GM23248 (cell line): Measurements from ENCODE around the gene WNK2. TPM values are rescaled to one million over a fixed set of nuclear protein-coding genes. Genes with fewer than 3 reads are reported as not detected.
"Not testable (repeated sequence)": the region's sequence is repeated elsewhere in the genome, so short reads cannot be mapped to it uniquely, and the experiment has no call there.

Source experiments
- DNase-seq: peaks from one replicate; pipeline ENCODE4 v3.0.0-alpha.2; 2015
- H2AFZ ChIP-seq: fragments of 200-600 bp; sonication (generic); 2 replicates; pipeline ENCODE4 v1.6.1; 2016; ENCODE audit warnings: antibody characterized with exemption
- H3F3A ChIP-seq: fragments of 200-600 bp; sonication (generic); 2 replicates; pipeline ENCODE4 v1.6.1; 2016; ENCODE audit warnings: mild to moderate bottlenecking, antibody characterized with exemption, mixed run types; ENCODE audit not compliant: insufficient read depth
- H3K27ac ChIP-seq: fragments of 200-600 bp; sonication (generic); 2 replicates; pipeline ENCODE4 v1.5.1; 2016; ENCODE audit warnings: mild to moderate bottlenecking
- H3K27me3 ChIP-seq: fragments of 200-600 bp; sonication (generic); replicated peaks from 2 replicates; pipeline ENCODE4 v1.6.1; 2016; ENCODE audit warnings: mild to moderate bottlenecking; ENCODE audit not compliant: insufficient read depth
- H3K36me3 ChIP-seq: fragments of 200-600 bp; sonication (generic); 2 replicates; pipeline ENCODE4 v1.6.1; 2016; ENCODE audit warnings: low read depth, mild to moderate bottlenecking
- H3K4me1 ChIP-seq: fragments of 200-600 bp; sonication (generic); 2 replicates; pipeline ENCODE4 v1.6.1; 2016; ENCODE audit warnings: mild to moderate bottlenecking; ENCODE audit not compliant: insufficient read depth
- H3K4me2 ChIP-seq: fragments of 200-600 bp; sonication (generic); one replicate; pipeline ENCODE4 v1.6.1; 2016; ENCODE audit warnings: mild to moderate bottlenecking; ENCODE audit not compliant: unreplicated experiment
- H3K4me3 ChIP-seq: fragments of 200-600 bp; sonication (generic); 2 replicates; pipeline ENCODE4 v1.5.1; 2016; ENCODE audit warnings: mild to moderate bottlenecking
- H3K79me2 ChIP-seq: fragments of 200-600 bp; sonication (generic); 2 replicates; pipeline ENCODE4 v1.6.1; 2016; ENCODE audit warnings: mild to moderate bottlenecking; ENCODE audit not compliant: insufficient read depth
- H3K9ac ChIP-seq: fragments of 200-600 bp; sonication (generic); 2 replicates; pipeline ENCODE4 v1.6.1; 2016; ENCODE audit warnings: mild to moderate bottlenecking
- H3K9me2 ChIP-seq: fragments of 200-600 bp; sonication (generic); 2 replicates; pipeline ENCODE4 v1.6.1; 2016; ENCODE audit warnings: mixed run types, mild to moderate bottlenecking, moderate library complexity; ENCODE audit not compliant: insufficient read depth
- H3K9me3 ChIP-seq: fragments of 200-600 bp; sonication (generic); one replicate; pipeline ENCODE4 v1.6.1; 2017; ENCODE audit warnings: low read depth
- H4K20me1 ChIP-seq: fragments of 200-600 bp; sonication (generic); 2 replicates; pipeline ENCODE4 v1.6.0; 2016; ENCODE audit not compliant: insufficient read depth
- EZH2 ChIP-seq: fragments of 200-600 bp; sonication (generic); IDR thresholded peaks from 2 replicates; pipeline ENCODE4 v1.6.1; 2018; ENCODE audit warnings: antibody characterized with exemption, mild to moderate bottlenecking; ENCODE audit not compliant: insufficient read depth, poor library complexity, severe bottlenecking
- EZH2phosphoT487 ChIP-seq: fragments of 200-600 bp; sonication (generic); IDR thresholded peaks from 2 replicates; pipeline ENCODE4 v1.6.1; 2018; ENCODE audit warnings: antibody characterized with exemption, moderate library complexity, mild to moderate bottlenecking, low read depth; ENCODE audit not compliant: insufficient read depth
- WGBS, 2 experiments: methylation state at CpG; one replicate each; pipeline ENCODE4 v1.1.6; 2015 to 2017; ENCODE audit warnings: low lambda C conversion rate in 2 of 2, low coverage in 1 of 2; ENCODE audit errors: missing lambda C conversion rate in 2 of 2; 5-methylcytosine and 5-hydroxymethylcytosine counted together
- in situ Hi-C: fragments of 300-500 bp; cut with MboI; formaldehyde crosslinking; loops from 2 replicates; pipeline ENCODE4 v1.15.0; 2020
- polyA plus RNA-seq: library from polyadenylated mRNA; unstranded; fragments of >200 nt; fragmentation: Nextera tagmentation; extraction: Ambion mirVana; gene quantifications from 2 replicates; pipeline ENCODE4 v1.2.1, GENCODE V29; 2016
- total RNA-seq: library from RNA; depleted of rRNA; stranded (reverse); fragments of >200 nt; shearing (Covaris generic); gene quantifications from 2 replicates; pipeline ENCODE4 v1.2.3, GENCODE V29; 2014; rRNA removed

The WNK2 gene
- total and polyA plus RNA-seq, 2 experiments from 2014 or later, result not detected

DNA sequence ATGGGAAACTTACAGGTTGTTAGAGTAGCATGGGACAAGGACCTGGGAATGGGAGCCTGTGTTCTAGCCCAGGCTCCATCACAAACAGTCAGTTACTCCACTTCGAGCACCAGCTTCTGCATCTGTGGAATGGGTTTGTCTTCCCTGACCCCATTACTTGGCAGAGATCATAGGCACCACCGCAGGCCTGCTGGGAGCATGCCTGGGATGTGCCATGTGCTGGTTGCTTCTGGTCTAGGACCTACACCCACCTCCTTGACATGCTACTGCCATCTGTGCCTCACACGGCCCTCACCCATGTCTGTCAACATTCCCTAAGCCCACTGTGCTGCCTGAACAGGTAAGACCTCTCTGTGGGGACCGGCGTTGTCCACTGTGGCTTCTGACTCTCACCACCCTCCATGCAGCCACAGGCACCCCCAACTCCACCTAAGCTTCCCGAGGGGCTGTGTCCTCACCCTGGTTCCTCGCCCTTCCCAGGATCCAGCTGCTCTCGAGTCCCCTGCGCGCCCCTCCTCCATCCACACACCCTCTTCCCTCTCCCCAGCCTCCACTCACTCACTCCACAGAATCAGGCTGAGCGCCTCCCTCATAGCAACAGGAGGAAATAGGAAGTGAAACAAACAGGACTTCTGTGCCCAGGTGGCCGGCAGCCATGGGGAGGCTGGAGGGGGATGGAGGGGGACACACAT lies 181.6 kb downstream of the WNK2 start:
- 47 to 51% methylated on average over 12 of the region's 12 CpGs for WGBS, 2 experiments
- no peak overlapping the region for H3K9ac ChIP-seq

DNA sequence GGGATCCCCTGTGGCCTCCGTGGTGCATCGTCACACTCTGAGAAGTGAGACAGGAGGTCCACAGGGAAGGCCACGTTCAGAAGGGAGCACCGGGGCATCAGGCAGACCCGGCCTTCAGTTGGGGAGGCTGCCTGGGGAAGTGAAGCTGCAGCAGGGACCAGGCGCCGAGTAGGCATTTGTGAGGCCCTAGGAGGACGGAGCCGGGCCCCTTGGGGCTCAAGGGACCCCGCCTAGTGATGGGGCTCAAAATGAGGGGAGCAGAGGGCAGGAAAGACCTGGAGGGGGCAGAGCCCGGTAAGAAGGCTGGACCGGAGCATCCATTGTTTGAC lies 182.1 kb downstream of the WNK2 start:
- Histone ChIP-seq H3K4me1 (no peaks in the 10 kb centered on the region), H3K36me3 (no peaks in the 10 kb centered on the region), H3K27ac (no peak overlapping the region), H3F3A (no peaks in the 10 kb centered on the region), H3K4me3 (no peak overlapping the region), H3K27me3 (no peaks in the 10 kb centered on the region), H3K4me2 (no peak overlapping the region), H3K9me2 (no peaks in the 10 kb centered on the region), H3K79me2 (no peaks in the 10 kb centered on the region), H2AFZ (no peak overlapping the region), H3K9me3 (no peaks in the 10 kb centered on the region), H4K20me1 (no peaks in the 10 kb centered on the region), H3K9ac (no peak overlapping the region)
- 34 to 52% methylated on average over 9 to 11 of the region's 12 CpGs for WGBS, 2 experiments
- no peak for DNase-seq
- TF ChIP-seq EZH2 (no peak), EZH2phosphoT487 (no peak)
- in situ Hi-C loops, result no loop called here

More for the DNA sequence above, 181.6 kb downstream of the WNK2 start:
- Histone ChIP-seq H3K36me3 (no peaks in the 10 kb centered on the region), H2AFZ (no peak overlapping the region), H3F3A (no peaks in the 10 kb centered on the region), H3K4me3 (no peak overlapping the region), H3K4me2 (no peak overlapping the region), H3K27me3 (no peaks in the 10 kb centered on the region), H4K20me1 (no peaks in the 10 kb centered on the region), H3K9me3 (no peaks in the 10 kb centered on the region), H3K4me1 (no peaks in the 10 kb centered on the region), H3K9me2 (no peaks in the 10 kb centered on the region), H3K27ac (no peak overlapping the region), H3K79me2 (no peaks in the 10 kb centered on the region)
- DNase-seq, result no peak
- in situ Hi-C loops, result no loop called here
- no peak for TF ChIP-seq EZH2
- no peak for TF ChIP-seq EZH2phosphoT487

- DNase-seq, H3F3A ChIP-seq, H3K79me2 ChIP-seq, H3K9me3 ChIP-seq, H2AFZ ChIP-seq, H3K4me1 ChIP-seq, H3K27ac ChIP-seq, H3K9ac ChIP-seq, H3K4me2 ChIP-seq, H4K20me1 ChIP-seq, in situ Hi-C loops, H3K9me2 ChIP-seq, H3K36me3 ChIP-seq, H3K4me3 ChIP-seq, H3K27me3 ChIP-seq: not testable (repeated sequence)
- 63 to 72% methylated on average over 4 of the region's 4 CpGs for WGBS, 2 experiments
Measured at GRCh38 chr9:93366486-93366885, 182.5 kb downstream of the WNK2 start.

GRCh38 chr9:93368437-93368836 lies 184.5 kb downstream of the WNK2 start:
- no peak for DNase-seq
- no peaks in the 10 kb centered on the region for H4K20me1 ChIP-seq
- no peaks in the 10 kb centered on the region for H3K79me2 ChIP-seq
- H3K4me1 ChIP-seq, result no peaks in the 10 kb centered on the region
- no peaks in the 10 kb centered on the region for H3K36me3 ChIP-seq
- no peak for TF ChIP-seq EZH2phosphoT487
- no peak for TF ChIP-seq EZH2
- H3K9me3 ChIP-seq, result no peaks in the 10 kb centered on the region
- H3K9ac ChIP-seq, result no peak overlapping the region
- no peak overlapping the region for H2AFZ ChIP-seq
- no peaks in the 10 kb centered on the region for H3K9me2 ChIP-seq
- H3K27ac ChIP-seq, result no peak overlapping the region
- in situ Hi-C loops, result no loop called here
- WGBS, 2 experiments, result 18% methylated on average over 1 of the region's 1 CpG
- H3F3A ChIP-seq, result no peaks in the 10 kb centered on the region
- no peak overlapping the region for H3K4me2 ChIP-seq
- H3K27me3 ChIP-seq, result no peaks in the 10 kb centered on the region
- no peak overlapping the region for H3K4me3 ChIP-seq

- Histone ChIP-seq H3K9me2 (no peaks in the 10 kb centered on the region), H3K9me3 (no peaks in the 10 kb centered on the region), H3K4me2 (no peak overlapping the region), H3K79me2 (no peaks in the 10 kb centered on the region), H3K27ac (no peak overlapping the region), H2AFZ (no peak overlapping the region), H3K27me3 (no peaks in the 10 kb centered on the region), H3K4me3 (no peak overlapping the region), H3K4me1 (no peaks in the 10 kb centered on the region), H3K36me3 (no peaks in the 10 kb centered on the region), H4K20me1 (no peaks in the 10 kb centered on the region), H3F3A (no peaks in the 10 kb centered on the region), H3K9ac (no peak overlapping the region)
- no peak for DNase-seq
- no peak for TF ChIP-seq EZH2
- TF ChIP-seq EZH2phosphoT487, result no peak
- 61 to 72% methylated on average over 1 of the region's 1 CpG for WGBS, 2 experiments
- in situ Hi-C loops, result no loop called here
Measured at GRCh38 chr9:93369686-93370085, 185.7 kb downstream of the WNK2 start.

Other genes starting within 250 kb of the WNK2 start
- gene FGD3, start 236.6 kb upstream of the WNK2 start, total RNA-seq, result not detected in 2 replicates
- gene FGD3, start 236.6 kb upstream of the WNK2 start, polyA plus RNA-seq, result not detected in 2 replicates
- 0.43 and 0.63 TPM in 2 replicates for gene SUSD3, start 125.4 kb upstream of the WNK2 start, total RNA-seq
- gene SUSD3, start 125.4 kb upstream of the WNK2 start, polyA plus RNA-seq, result not detected in 2 replicates
- gene CARD19, start 87.9 kb upstream of the WNK2 start, total RNA-seq, result 48.8 and 54.1 TPM in 2 replicates
- 58.6 and 69.5 TPM in 2 replicates for gene CARD19, start 87.9 kb upstream of the WNK2 start, polyA plus RNA-seq
- gene NINJ1, start 49.9 kb upstream of the WNK2 start, total RNA-seq, result 19.1 and 24.9 TPM in 2 replicates
- 42.9 and 44.2 TPM in 2 replicates for gene NINJ1, start 49.9 kb upstream of the WNK2 start, polyA plus RNA-seq